Activated CD4-positive, alpha-beta memory T cell treated with anti-CD3 and anti-CD28 coated beads, Interleukin-2, amount 10 ng/mL, durations not matched to agents 7 days and 5 days (primary cell): Measurements from ENCODE around the gene EBLN1. TPM values are rescaled to one million over a fixed set of nuclear protein-coding genes. Genes with fewer than 3 reads are reported as not detected.

Experiments used
- CTCF ChIA-PET: fragments of 350-600 bp; sonication (Branson Sonifier 250); formaldehyde crosslinking; loops from one replicate; lab custom pipeline; 2021; ENCODE audit warnings: antibody characterized with exemption, inconsistent platforms; lab: Charles Lee
- POLR2A ChIA-PET: fragments of 350-600 bp; sonication (Branson Sonifier 250); formaldehyde crosslinking; loops from one replicate; lab custom pipeline; 2021; ENCODE audit warnings: antibody characterized with exemption; lab: Charles Lee
- DNase-seq: peaks from one replicate; pipeline ENCODE4 v3.0.0-alpha.2; 2020
- H3K27ac Mint-ChIP-seq: one replicate; pipeline ENCODE4 v1.8.0; 2021; ENCODE audit warnings: mild to moderate bottlenecking, mixed read lengths
- H3K27me3 Mint-ChIP-seq: one replicate; pipeline ENCODE4 v1.8.0; 2021; ENCODE audit warnings: mixed read lengths
- H3K36me3 Mint-ChIP-seq: one replicate; pipeline ENCODE4 v1.8.0; 2021; ENCODE audit warnings: low read depth, mixed read lengths
- H3K4me1 Mint-ChIP-seq: one replicate; pipeline ENCODE4 v1.8.0; 2021; ENCODE audit warnings: mixed read lengths
- H3K4me3 Mint-ChIP-seq: one replicate; pipeline ENCODE4 v1.8.0; 2021; ENCODE audit warnings: mild to moderate bottlenecking, mixed read lengths
- H3K9me3 Mint-ChIP-seq: one replicate; pipeline ENCODE4 v1.8.0; 2021; ENCODE audit warnings: mixed read lengths
- total RNA-seq, 2 experiments: library from RNA; stranded (reverse); gene quantifications; one replicate each; pipeline ENCODE4 v1.2.3, GENCODE V29; 2021

The EBLN1 gene
- total RNA-seq, 2 experiments from 2014 or later: not detected

DNA sequence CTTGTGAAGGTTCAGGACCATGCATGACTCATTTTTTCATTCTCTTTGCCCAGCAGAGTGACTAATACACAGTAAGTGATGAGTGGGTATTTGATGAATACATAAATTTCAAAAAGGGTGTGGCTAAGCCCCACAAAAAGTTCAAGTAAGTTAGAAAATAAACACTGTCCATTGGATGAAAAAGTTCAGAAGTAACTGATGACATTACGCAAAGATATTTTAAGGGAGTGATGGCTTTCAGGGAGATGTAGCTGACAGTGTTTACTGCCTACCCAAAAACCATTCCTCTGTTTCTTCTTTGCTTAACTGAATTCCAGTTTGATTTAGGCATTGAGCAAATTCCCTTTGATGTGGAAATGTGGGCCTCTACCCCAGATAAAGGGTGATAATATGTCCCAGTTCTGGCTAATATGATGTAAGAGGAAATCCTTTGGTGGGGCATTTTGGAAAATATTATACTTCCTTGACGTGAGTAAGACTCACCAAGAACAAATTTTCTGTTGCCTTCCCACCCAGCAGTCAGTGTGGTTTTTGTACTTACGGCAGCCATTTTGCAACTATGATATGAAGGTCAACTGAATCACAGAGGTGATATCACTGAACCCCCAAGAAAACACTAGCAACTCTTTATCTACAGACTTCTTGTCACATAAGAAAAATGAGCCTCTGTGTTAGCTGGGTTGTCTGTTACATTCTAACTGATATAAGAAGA, 29.0 kb upstream of the EBLN1 start:
- Mint-ChIP-seq H3K9me3 (no peaks in the 10 kb centered on the region), H3K27ac (peak overlapping the region; percentile 74), H3K4me3 (no peak overlapping the region), H3K36me3 (peaks cover 10% of the 10 kb centered on the region), H3K27me3 (peaks cover under 1% of the 10 kb centered on the region), H3K4me1 (peaks cover 42% of the 10 kb centered on the region)
- POLR2A ChIA-PET: interaction anchor here (1.4 to 1.8 kb wide), 2 partner anchors 13 to 18 kb away, joined by 3 to 5 read pairs; no protein-coding TSS in a partner anchor
- peak; percentile 29 for DNase-seq
- CTCF ChIA-PET: interaction anchor here (2.0 kb wide), 1 partner anchor 16 kb away, joined by 5 read pairs; no protein-coding TSS in a partner anchor

DNA sequence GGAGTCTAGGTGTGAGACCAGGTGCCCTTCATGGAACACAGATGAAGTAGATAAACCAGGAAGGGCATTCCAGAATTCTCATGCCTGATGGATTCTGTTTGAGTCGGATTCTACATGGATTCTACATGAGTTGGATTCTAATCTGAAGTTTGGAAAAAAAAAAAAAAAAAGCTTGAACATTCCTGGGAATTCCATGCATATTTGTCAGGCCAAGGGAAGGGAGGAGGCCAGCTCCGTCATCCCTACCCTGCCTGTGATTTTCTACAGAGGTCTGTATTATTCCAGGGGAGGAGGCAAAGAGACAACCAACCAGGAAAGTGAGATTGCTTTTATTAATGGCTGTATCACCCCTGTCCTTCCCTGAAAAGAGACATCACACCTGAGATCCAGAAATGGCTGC, 27.8 kb upstream of the EBLN1 start:
- CTCF ChIA-PET: interaction anchor here (0.8 to 2.0 kb wide), 3 partner anchors 9 to 95 kb away, joined by 3 to 5 read pairs (median 4); no protein-coding TSS in a partner anchor
- Mint-ChIP-seq H3K27me3 (peaks cover 8% of the 10 kb centered on the region), H3K27ac (no peak overlapping the region), H3K4me1 (peaks cover 33% of the 10 kb centered on the region), H3K4me3 (no peak overlapping the region), H3K9me3 (no peaks in the 10 kb centered on the region), H3K36me3 (peaks cover 5% of the 10 kb centered on the region)
- DNase-seq: no peak
- POLR2A ChIA-PET: interaction anchor here (1.1 to 1.8 kb wide), 3 partner anchors 14 to 95 kb away, joined by 3 to 5 read pairs (median 3); no protein-coding TSS in a partner anchor

DNA sequence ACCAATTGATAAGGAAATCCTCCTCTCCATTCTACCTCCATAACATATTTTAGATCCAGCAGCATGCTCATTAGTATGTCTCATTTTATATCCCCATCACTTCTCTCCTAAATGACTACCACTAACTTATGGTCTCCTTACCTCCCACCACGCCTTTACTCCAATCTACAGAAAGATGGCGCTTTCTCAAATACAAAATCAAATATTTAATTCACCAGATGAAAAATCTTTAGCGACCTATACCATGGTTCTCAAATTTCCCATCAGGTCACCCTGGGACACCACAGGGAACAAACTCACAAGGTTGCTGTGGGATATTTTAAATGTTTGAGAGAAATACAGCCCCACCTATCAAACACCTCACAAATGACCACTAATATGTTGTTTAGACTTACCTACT, 27.0 kb upstream of the EBLN1 start:
- Mint-ChIP-seq H3K36me3 (peaks cover 5% of the 10 kb centered on the region), H3K27me3 (peaks cover 9% of the 10 kb centered on the region), H3K9me3 (no peaks in the 10 kb centered on the region), H3K4me3 (no peak overlapping the region), H3K27ac (no peak overlapping the region), H3K4me1 (peaks cover 26% of the 10 kb centered on the region)
- POLR2A ChIA-PET: interaction anchor here (1.1 kb wide), 1 partner anchor 95 kb away, joined by 3 read pairs; no protein-coding TSS in a partner anchor
- CTCF ChIA-PET: interaction anchor here (0.8 to 2.0 kb wide), 2 partner anchors 14 to 96 kb away, joined by 4 to 5 read pairs; no protein-coding TSS in a partner anchor
- DNase-seq: no peak

DNA sequence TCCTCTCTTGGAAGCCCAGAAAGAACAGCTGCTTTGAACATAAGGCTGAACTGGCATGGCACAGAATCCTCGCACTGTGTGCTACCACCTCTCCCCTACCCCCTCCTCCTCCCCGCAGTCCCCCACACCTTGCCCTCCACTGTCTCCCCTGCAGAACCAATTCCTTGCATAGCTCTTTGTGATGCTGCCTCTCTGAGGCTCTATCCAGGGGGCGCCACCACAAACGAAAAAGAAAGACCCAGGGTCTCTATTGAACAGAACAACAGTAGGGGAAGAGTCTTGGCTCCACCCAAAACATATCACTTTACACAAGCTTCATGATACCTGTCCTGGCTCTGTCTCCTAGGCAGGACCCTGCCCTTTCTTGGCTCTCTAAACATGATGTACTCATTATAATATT, 26.2 kb upstream of the EBLN1 start:
- ChIA-PET POLR2A (interaction anchor here (0.9 kb wide), 1 partner anchor 16 kb away, joined by 3 read pairs; no protein-coding TSS in a partner anchor), CTCF (interaction anchor here (0.6 to 1.2 kb wide), 2 partner anchors 96 to 741 kb away, joined by 3 read pairs; no protein-coding TSS in a partner anchor)
- Mint-ChIP-seq H3K4me3 (no peak overlapping the region), H3K36me3 (peaks cover 5% of the 10 kb centered on the region), H3K27me3 (peaks cover 13% of the 10 kb centered on the region), H3K4me1 (peaks cover 26% of the 10 kb centered on the region), H3K9me3 (no peaks in the 10 kb centered on the region), H3K27ac (no peak overlapping the region)
- no peak for DNase-seq

DNA sequence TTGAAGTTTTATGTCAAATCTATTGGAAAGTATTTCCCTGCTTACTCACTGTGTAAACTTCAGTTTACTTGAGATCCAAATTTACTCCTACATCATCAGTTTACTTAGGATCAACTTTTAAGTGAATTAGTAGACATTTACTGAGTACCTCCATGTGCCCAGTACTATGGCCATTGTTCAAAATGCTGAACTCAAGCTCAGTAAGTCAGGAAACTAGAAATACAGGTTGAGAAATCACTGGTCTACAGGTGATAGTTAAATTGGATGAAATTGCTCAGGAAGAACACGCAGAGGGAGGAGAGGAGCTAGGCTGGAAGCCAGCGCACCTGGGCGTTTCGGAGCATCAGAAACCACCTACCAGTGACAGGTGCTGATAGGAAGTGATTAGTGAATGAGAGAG, 25.5 kb upstream of the EBLN1 start:
- Mint-ChIP-seq H3K9me3 (no peaks in the 10 kb centered on the region), H3K27me3 (peaks cover 19% of the 10 kb centered on the region), H3K4me1 (peaks cover 22% of the 10 kb centered on the region), H3K36me3 (peaks cover 5% of the 10 kb centered on the region), H3K27ac (no peak overlapping the region), H3K4me3 (no peak overlapping the region)
- ChIA-PET CTCF (interaction anchor here (0.6 to 1.2 kb wide), 3 partner anchors 11 to 742 kb away, joined by 3 read pairs; no protein-coding TSS in a partner anchor), POLR2A (interaction anchor here (0.9 to 1.0 kb wide), 3 partner anchors 14 to 97 kb away, joined by 3 to 4 read pairs (median 3); no protein-coding TSS in a partner anchor)
- DNase-seq: no peak

DNA sequence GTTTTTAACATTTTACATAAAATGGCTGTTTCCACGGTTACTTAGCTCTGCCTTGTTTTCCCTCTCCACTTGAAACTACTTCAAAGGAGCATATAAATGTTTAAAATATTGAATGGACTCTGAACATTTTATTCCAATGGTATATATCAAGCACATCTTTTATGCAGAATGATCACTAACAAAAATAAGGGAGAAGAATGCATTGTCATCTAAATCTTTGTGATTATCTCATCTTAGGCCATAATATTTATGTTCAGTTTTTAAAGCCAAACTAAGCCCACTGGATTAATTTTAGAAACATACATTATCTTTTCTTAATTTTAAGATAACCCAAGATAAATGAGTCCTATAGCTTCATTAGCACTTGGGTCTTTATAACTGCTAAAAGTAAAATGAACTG, 13.4 kb upstream of the EBLN1 start:
- no peak for DNase-seq
- Mint-ChIP-seq H3K9me3 (no peaks in the 10 kb centered on the region), H3K4me3 (no peak overlapping the region), H3K27ac (no peak overlapping the region), H3K36me3 (peaks cover 4% of the 10 kb centered on the region), H3K4me1 (peaks cover 27% of the 10 kb centered on the region), H3K27me3 (peaks cover 28% of the 10 kb centered on the region)
- ChIA-PET CTCF (interaction anchor here (0.8 to 1.4 kb wide), 4 partner anchors 15 to 734 kb away, joined by 3 to 5 read pairs (median 4); no protein-coding TSS in a partner anchor), POLR2A (interaction anchor here (1.1 to 5.0 kb wide), 7 partner anchors 22 to 229 kb away, joined by 3 to 95 read pairs (median 6); partner anchors contain the start of gene COMMD3)

DNA sequence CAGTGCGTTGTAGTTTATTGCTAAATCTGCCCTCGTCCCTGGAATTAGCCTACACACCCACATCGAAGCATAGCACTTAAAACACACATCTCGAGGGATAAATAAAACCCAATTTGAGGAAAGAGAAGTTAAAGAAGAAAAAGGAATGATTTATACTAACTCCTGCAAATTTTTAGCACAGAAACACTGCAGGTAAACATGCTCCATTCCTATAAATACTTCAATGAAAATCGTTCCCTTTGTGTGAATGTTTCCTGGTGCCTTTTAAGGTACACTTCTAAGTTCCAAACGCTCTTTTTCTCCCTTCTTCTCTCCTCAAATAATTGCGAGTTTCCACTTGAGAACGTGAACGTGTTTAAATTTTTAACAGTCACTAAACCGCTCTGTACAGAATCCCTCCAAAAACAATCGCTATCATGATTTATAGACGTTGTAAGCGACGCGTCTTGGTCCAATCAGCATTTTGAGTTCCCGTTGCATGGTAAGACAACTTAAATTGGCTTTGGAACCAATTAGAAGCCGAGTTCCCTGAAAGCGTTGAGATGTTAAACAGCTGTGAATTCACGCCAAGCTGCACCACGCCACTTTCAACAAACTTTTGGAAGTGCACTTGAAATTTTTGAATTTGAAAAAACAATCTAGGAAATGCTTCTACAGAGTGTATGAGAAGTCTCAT, 12.5 kb upstream of the EBLN1 start:
- POLR2A ChIA-PET: interaction anchor here (0.8 to 5.0 kb wide), 14 partner anchors 13 to 697 kb away, joined by 3 to 95 read pairs (median 6); partner anchors contain the start of genes COMMD3, DNAJC1 and MLLT10
- H3K4me3 Mint-ChIP-seq: peak overlapping the region; percentile 76
- no peaks in the 10 kb centered on the region for H3K9me3 Mint-ChIP-seq
- H3K27me3 Mint-ChIP-seq: peaks cover 22% of the 10 kb centered on the region
- peaks cover 27% of the 10 kb centered on the region for H3K4me1 Mint-ChIP-seq
- CTCF ChIA-PET: interaction anchor here (0.6 to 2.0 kb wide), 6 partner anchors 16 to 734 kb away, joined by 3 to 5 read pairs (median 4); no protein-coding TSS in a partner anchor
- H3K36me3 Mint-ChIP-seq: peaks cover 4% of the 10 kb centered on the region
- peak; percentile 50 for DNase-seq
- H3K27ac Mint-ChIP-seq: peak overlapping the region; percentile 95

DNA sequence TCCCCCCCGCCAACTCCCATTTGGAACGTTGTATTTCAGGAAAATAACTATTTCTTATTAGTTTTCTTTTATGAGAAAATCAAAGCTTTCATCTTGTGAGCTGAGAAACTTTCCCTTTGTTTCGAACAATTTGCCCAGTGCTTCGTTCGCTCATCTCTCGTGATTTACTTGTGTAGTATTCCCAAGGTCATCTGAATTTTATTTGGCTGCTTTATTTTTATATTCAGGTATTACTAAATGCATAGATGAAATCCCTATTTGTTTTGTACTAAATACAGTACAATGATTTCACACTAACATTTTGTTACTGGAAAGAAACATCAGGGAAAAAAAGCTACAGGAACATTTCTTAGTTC, 12.0 kb upstream of the EBLN1 start:
- peaks cover 27% of the 10 kb centered on the region for H3K4me1 Mint-ChIP-seq
- H3K9me3 Mint-ChIP-seq: no peaks in the 10 kb centered on the region
- H3K4me3 Mint-ChIP-seq: peak overlapping the region; percentile 76
- CTCF ChIA-PET: interaction anchor here (0.6 to 2.0 kb wide), 4 partner anchors 16 to 733 kb away, joined by 3 to 5 read pairs (median 5); no protein-coding TSS in a partner anchor
- peaks cover 21% of the 10 kb centered on the region for H3K27me3 Mint-ChIP-seq
- peaks cover 4% of the 10 kb centered on the region for H3K36me3 Mint-ChIP-seq
- POLR2A ChIA-PET: interaction anchor here (0.8 to 5.0 kb wide), 16 partner anchors 13 to 704 kb away, joined by 3 to 95 read pairs (median 4); partner anchors contain the start of genes COMMD3, DNAJC1 and SKIDA1
- H3K27ac Mint-ChIP-seq: peak overlapping the region; percentile 95
- DNase-seq: no peak

DNA sequence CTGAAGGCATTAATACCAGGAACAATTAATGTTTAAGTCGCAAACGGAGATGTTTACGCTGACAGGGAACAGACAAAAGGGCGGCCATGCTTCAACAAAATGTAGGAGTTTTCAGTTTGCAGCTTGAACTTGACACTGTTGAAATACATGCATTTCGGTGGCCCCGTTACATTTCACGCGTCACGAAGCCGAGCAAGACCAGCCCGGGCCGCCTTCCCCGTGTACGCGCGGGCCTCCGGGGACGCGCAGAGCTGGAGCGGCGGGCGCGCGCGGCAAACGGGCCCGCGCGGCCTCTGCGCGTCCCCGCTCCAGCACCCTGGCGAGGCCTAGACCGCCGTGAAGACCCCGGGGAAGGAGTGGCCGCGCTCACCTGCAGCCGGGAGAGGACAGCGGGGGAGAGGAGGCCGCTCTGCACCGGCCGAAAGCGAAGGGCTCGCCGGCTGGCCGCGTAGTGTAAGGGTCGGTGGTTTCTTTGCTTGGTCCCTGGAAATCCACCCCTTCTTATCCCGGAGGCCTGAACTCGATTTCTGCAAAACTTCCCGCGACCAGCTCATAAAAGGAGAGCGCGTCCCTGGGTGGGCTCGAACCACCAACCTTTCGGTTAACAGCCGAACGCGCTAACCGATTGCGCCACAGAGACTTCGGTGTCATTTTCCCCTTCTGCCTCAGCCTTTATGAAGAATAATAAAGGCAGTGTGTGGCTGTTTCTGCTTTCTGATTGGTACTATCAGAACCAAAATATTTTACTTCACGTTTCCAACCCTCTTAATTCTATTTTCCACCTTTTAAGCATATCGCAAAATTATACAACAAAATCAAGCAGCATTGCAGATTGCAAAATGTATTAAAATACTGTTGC, 11.4 kb upstream of the EBLN1 start:
- peak overlapping the region; percentile 95 for H3K27ac Mint-ChIP-seq
- peaks cover 27% of the 10 kb centered on the region for H3K4me1 Mint-ChIP-seq
- CTCF ChIA-PET: interaction anchor here (0.6 to 2.0 kb wide), 9 partner anchors 85 to 733 kb away, joined by 3 to 8 read pairs (median 5); partner anchors contain the start of gene COMMD3
- H3K27me3 Mint-ChIP-seq: peaks cover 20% of the 10 kb centered on the region
- POLR2A ChIA-PET: interaction anchor here (0.7 to 5.0 kb wide), 20 partner anchors 11 to 733 kb away, joined by 3 to 95 read pairs (median 4); partner anchors contain the start of genes COMMD3, DNAJC1 and SKIDA1
- no peaks in the 10 kb centered on the region for H3K9me3 Mint-ChIP-seq
- peak; percentile 83 for DNase-seq
- peaks cover 4% of the 10 kb centered on the region for H3K36me3 Mint-ChIP-seq
- H3K4me3 Mint-ChIP-seq: peak overlapping the region; percentile 76

DNA sequence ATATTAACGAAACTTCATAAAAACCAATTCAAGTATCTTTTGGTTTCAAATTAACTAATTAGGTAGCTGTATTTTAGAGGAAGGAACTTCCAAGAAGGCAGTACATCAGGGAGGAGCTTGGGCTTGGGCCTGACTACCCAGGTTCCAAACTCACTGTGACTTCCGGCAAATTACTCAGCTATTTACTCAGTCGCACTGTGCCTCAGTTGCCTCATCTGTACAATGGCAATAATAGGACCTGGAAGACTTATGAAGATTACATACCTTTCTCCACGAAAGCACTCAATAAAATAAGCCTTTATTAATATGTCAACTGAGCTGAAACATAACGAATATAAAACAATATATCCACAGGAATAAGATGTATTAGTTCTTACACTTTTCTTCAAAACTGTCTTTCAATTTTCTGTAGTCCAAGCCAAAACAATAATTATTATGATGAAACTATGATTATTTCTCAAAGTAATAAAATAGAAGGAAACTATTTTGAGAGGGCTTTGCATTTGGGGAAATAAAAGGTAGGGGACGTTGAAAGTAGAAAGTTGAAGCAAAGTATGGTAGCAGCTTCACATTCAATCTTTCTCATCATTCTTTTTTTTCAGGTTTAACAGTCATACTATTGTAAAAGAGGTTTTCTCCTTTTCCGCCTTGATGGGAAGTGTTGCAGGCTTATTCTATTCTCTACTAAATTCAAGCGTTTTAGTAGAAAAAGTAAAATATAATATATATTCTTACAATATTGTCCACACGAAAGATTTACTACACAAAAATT, 10.5 kb upstream of the EBLN1 start:
- Mint-ChIP-seq H3K4me3 (peak overlapping the region; percentile 76), H3K4me1 (peaks cover 27% of the 10 kb centered on the region), H3K36me3 (peaks cover 4% of the 10 kb centered on the region), H3K27ac (peak overlapping the region; percentile 95), H3K27me3 (peaks cover 16% of the 10 kb centered on the region), H3K9me3 (no peaks in the 10 kb centered on the region)
- ChIA-PET CTCF (interaction anchor here (1.1 to 2.0 kb wide), 6 partner anchors 86 to 235 kb away, joined by 3 to 8 read pairs (median 5); partner anchors contain the start of gene COMMD3), POLR2A (interaction anchor here (1.0 to 5.0 kb wide), 15 partner anchors 10 to 732 kb away, joined by 3 to 95 read pairs (median 5); partner anchors contain the start of genes COMMD3, DNAJC1 and SKIDA1)
- DNase-seq: no peak

DNA sequence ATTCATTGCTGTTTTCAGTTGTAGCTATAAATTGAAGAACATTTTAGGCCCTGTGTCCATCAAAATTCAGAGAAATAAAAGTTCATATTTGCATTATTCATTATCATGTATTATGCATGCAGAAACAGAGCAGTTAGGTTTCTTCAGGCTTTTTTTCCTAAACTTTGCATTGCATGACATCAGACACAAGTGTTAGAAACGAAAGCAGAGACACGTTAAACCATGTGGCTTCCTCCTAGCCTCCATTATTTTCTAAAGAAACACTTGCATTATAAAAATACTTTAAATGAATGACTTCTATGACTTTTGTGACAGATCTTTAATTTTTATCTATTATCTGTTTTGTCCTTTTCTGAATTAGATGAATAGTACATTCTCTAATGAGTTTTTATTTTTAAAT, 8.8 kb upstream of the EBLN1 start:
- Mint-ChIP-seq H3K27ac (no peak overlapping the region), H3K36me3 (peaks cover 4% of the 10 kb centered on the region), H3K9me3 (peaks cover 5% of the 10 kb centered on the region), H3K27me3 (peaks cover 9% of the 10 kb centered on the region), H3K4me1 (peaks cover 41% of the 10 kb centered on the region), H3K4me3 (no peak overlapping the region)
- POLR2A ChIA-PET: no interaction called here
- DNase-seq: no peak
- CTCF ChIA-PET: no interaction called here
